ENCODE measurements around the gene WNK2. TPM values are rescaled to one million over a fixed set of nuclear protein-coding genes. Genes with fewer than 3 reads are reported as not detected.
"Not testable (repeated sequence)": the region's sequence is repeated elsewhere in the genome, so short reads cannot be mapped to it uniquely, and the experiment has no call there.

Gene WNK2
- total RNA-seq, 3 donors from 2014 or later, result 2.7 to 3.3 (median 3.0) TPM

GRCh38 chr9:93321220-93321610 is 137.3 kb downstream of the WNK2 start:
- no peak for ATAC-seq
- Mint-ChIP-seq H3K9me3 (no peaks in the 10 kb centered on the region), H3K4me3 (no peak overlapping the region), H3K36me3 (ENCODE audit: insufficient read depth) (no peaks in the 10 kb centered on the region), H3K27me3 (ENCODE audit: low read depth) (peaks cover 30% of the 10 kb centered on the region), H3K4me1 (ENCODE audit: low read depth) (peaks cover 6% of the 10 kb centered on the region)
- DNase-seq, result no peak

GRCh38 chr9:93323446-93323954 is 139.6 kb downstream of the WNK2 start:
- not testable (repeated sequence) for H3K4me1 Mint-ChIP-seq (ENCODE audit: low read depth); DNase-seq; H3K4me3 Mint-ChIP-seq; H3K36me3 Mint-ChIP-seq (ENCODE audit: insufficient read depth); ATAC-seq; H3K9me3 Mint-ChIP-seq
- H3K27me3 Mint-ChIP-seq (ENCODE audit: low read depth), result peaks cover 24% of the 10 kb centered on the region

- Mint-ChIP-seq H3K36me3 (ENCODE audit: insufficient read depth) (no peaks in the 10 kb centered on the region), H3K27me3 (ENCODE audit: low read depth) (peaks cover 19% of the 10 kb centered on the region), H3K4me1 (ENCODE audit: low read depth) (no peaks in the 10 kb centered on the region), H3K4me3 (no peak overlapping the region), H3K9me3 (no peaks in the 10 kb centered on the region)
- DNase-seq, result no peak
- ATAC-seq, result no peak
Observed at GRCh38 chr9:93324191-93324834, 140.4 kb downstream of the WNK2 start.

- peaks cover 1% of the 10 kb centered on the region for H3K36me3 Mint-ChIP-seq (ENCODE audit: insufficient read depth)
- no peaks in the 10 kb centered on the region for H3K4me1 Mint-ChIP-seq (ENCODE audit: low read depth)
- H3K4me3 Mint-ChIP-seq, result no peak overlapping the region
- no peaks in the 10 kb centered on the region for H3K9me3 Mint-ChIP-seq
- DNase-seq (no peak), ATAC-seq (no peak)
- peaks cover 22% of the 10 kb centered on the region for H3K27me3 Mint-ChIP-seq (ENCODE audit: low read depth)
Observed at GRCh38 chr9:93325307-93326035, 141.5 kb downstream of the WNK2 start.

GRCh38 chr9:93326056-93326455 is 142.1 kb downstream of the WNK2 start:
- ATAC-seq (no peak), DNase-seq (no peak)
- Mint-ChIP-seq H3K27me3 (ENCODE audit: low read depth) (peaks cover 19% of the 10 kb centered on the region), H3K36me3 (ENCODE audit: insufficient read depth) (peaks cover 1% of the 10 kb centered on the region), H3K4me3 (no peak overlapping the region), H3K9me3 (no peaks in the 10 kb centered on the region), H3K4me1 (ENCODE audit: low read depth) (no peaks in the 10 kb centered on the region)

- no peak for DNase-seq
- H3K9me3 Mint-ChIP-seq, result no peaks in the 10 kb centered on the region
- no peaks in the 10 kb centered on the region for H3K4me1 Mint-ChIP-seq (ENCODE audit: low read depth)
- no peak for ATAC-seq
- peaks cover 1% of the 10 kb centered on the region for H3K36me3 Mint-ChIP-seq (ENCODE audit: insufficient read depth)
- no peak overlapping the region for H3K4me3 Mint-ChIP-seq
- peaks cover 17% of the 10 kb centered on the region for H3K27me3 Mint-ChIP-seq (ENCODE audit: low read depth)
Observed at GRCh38 chr9:93326654-93327053, 142.7 kb downstream of the WNK2 start.

- H3K36me3 Mint-ChIP-seq (ENCODE audit: insufficient read depth), result peaks cover 1% of the 10 kb centered on the region
- no peak for DNase-seq
- no peaks in the 10 kb centered on the region for H3K9me3 Mint-ChIP-seq
- peaks cover 14% of the 10 kb centered on the region for H3K27me3 Mint-ChIP-seq (ENCODE audit: low read depth)
- ATAC-seq, result no peak
- H3K4me3 Mint-ChIP-seq, result no peak overlapping the region
- no peaks in the 10 kb centered on the region for H3K4me1 Mint-ChIP-seq (ENCODE audit: low read depth)
Observed at GRCh38 chr9:93329629-93330280, 145.8 kb downstream of the WNK2 start.

- Mint-ChIP-seq H3K9me3 (no peaks in the 10 kb centered on the region), H3K4me3 (no peak overlapping the region), H3K27me3 (ENCODE audit: low read depth) (peaks cover 7% of the 10 kb centered on the region), H3K36me3 (ENCODE audit: insufficient read depth) (peaks cover 1% of the 10 kb centered on the region), H3K4me1 (ENCODE audit: low read depth) (no peaks in the 10 kb centered on the region)
- DNase-seq, result no peak
- ATAC-seq, result no peak
Observed at GRCh38 chr9:93332317-93332716, 148.4 kb downstream of the WNK2 start.

GRCh38 chr9:93336720-93337119 is 152.8 kb downstream of the WNK2 start:
- DNase-seq (no peak), ATAC-seq (no peak)
- no peak overlapping the region for H3K4me3 Mint-ChIP-seq
- H3K27me3 Mint-ChIP-seq (ENCODE audit: low read depth), result peaks cover 12% of the 10 kb centered on the region
- H3K4me1 Mint-ChIP-seq (ENCODE audit: low read depth), result no peaks in the 10 kb centered on the region
- no peaks in the 10 kb centered on the region for H3K36me3 Mint-ChIP-seq (ENCODE audit: insufficient read depth)
- peaks cover 15% of the 10 kb centered on the region for H3K9me3 Mint-ChIP-seq

- peaks cover 15% of the 10 kb centered on the region for H3K9me3 Mint-ChIP-seq
- ATAC-seq; H3K4me3 Mint-ChIP-seq; DNase-seq; H3K36me3 Mint-ChIP-seq (ENCODE audit: insufficient read depth); H3K4me1 Mint-ChIP-seq (ENCODE audit: low read depth): not testable (repeated sequence)
- H3K27me3 Mint-ChIP-seq (ENCODE audit: low read depth), result peaks cover 15% of the 10 kb centered on the region
Observed at GRCh38 chr9:93338196-93338595, 154.3 kb downstream of the WNK2 start.

- DNase-seq, result no peak
- Mint-ChIP-seq H3K4me3 (no peak overlapping the region), H3K9me3 (peaks cover 15% of the 10 kb centered on the region), H3K27me3 (ENCODE audit: low read depth) (peaks cover 28% of the 10 kb centered on the region), H3K4me1 (ENCODE audit: low read depth) (no peaks in the 10 kb centered on the region), H3K36me3 (ENCODE audit: insufficient read depth) (no peaks in the 10 kb centered on the region)
- no peak for ATAC-seq
Observed at GRCh38 chr9:93340091-93340490, 156.2 kb downstream of the WNK2 start.

GRCh38 chr9:93341820-93342219 is 157.9 kb downstream of the WNK2 start:
- not testable (repeated sequence) for H3K36me3 Mint-ChIP-seq (ENCODE audit: insufficient read depth); ATAC-seq; H3K4me3 Mint-ChIP-seq; H3K4me1 Mint-ChIP-seq (ENCODE audit: low read depth); DNase-seq
- peaks cover 15% of the 10 kb centered on the region for H3K9me3 Mint-ChIP-seq
- H3K27me3 Mint-ChIP-seq (ENCODE audit: low read depth), result peaks cover 43% of the 10 kb centered on the region

- not testable (repeated sequence) for H3K36me3 Mint-ChIP-seq (ENCODE audit: insufficient read depth); DNase-seq; ATAC-seq; H3K4me3 Mint-ChIP-seq; H3K4me1 Mint-ChIP-seq (ENCODE audit: low read depth)
- Mint-ChIP-seq H3K27me3 (ENCODE audit: low read depth) (peaks cover 47% of the 10 kb centered on the region), H3K9me3 (peaks cover 15% of the 10 kb centered on the region)
Observed at GRCh38 chr9:93342428-93342827, 158.5 kb downstream of the WNK2 start.

- H3K9me3 Mint-ChIP-seq, result peaks cover 6% of the 10 kb centered on the region
- H3K4me3 Mint-ChIP-seq, result no peak overlapping the region
- peaks cover 58% of the 10 kb centered on the region for H3K27me3 Mint-ChIP-seq (ENCODE audit: low read depth)
- DNase-seq (no peak), ATAC-seq (no peak)
- no peaks in the 10 kb centered on the region for H3K36me3 Mint-ChIP-seq (ENCODE audit: insufficient read depth)
- H3K4me1 Mint-ChIP-seq (ENCODE audit: low read depth), result peaks cover 4% of the 10 kb centered on the region
Observed at GRCh38 chr9:93343663-93344062, 159.7 kb downstream of the WNK2 start.

All from activated T-cell treated with anti-CD3 and anti-CD28 coated beads, Interleukin-2, amount 50 U/mL, for 4 hours (primary cell).